ENCODE data around the gene TBX15.

DNA sequence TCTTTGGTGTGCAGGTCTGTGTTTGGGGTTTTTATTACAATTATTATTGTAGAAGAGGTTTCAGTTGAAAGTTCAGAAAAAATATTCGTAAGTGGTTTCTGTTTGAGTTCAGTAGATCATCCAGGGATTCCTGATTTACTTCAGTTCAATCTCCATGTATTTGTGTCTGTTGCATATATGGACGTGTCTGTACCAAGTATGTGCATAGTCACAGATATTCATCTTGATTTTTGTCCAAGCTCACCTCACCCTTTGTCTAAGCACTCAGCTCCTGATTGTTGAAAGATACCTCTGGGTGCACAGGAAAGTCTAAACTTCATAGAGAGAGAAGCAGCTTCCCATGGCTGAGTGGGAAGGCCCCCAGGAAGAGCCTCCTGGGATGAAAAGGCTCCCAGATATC is 141.7 kb downstream of the TBX15 start:
- TF ChIP-seq, protein P1, sequence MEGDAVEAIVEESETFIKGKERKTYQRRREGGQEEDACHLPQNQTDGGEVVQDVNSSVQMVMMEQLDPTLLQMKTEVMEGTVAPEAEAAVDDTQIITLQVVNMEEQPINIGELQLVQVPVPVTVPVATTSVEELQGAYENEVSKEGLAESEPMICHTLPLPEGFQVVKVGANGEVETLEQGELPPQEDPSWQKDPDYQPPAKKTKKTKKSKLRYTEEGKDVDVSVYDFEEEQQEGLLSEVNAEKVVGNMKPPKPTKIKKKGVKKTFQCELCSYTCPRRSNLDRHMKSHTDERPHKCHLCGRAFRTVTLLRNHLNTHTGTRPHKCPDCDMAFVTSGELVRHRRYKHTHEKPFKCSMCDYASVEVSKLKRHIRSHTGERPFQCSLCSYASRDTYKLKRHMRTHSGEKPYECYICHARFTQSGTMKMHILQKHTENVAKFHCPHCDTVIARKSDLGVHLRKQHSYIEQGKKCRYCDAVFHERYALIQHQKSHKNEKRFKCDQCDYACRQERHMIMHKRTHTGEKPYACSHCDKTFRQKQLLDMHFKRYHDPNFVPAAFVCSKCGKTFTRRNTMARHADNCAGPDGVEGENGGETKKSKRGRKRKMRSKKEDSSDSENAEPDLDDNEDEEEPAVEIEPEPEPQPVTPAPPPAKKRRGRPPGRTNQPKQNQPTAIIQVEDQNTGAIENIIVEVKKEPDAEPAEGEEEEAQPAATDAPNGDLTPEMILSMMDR (IDR thresholded peaks at IDR 0.05; ENCODE audit: insufficient read depth, low read depth, low read length), result no peak
- TF ChIP-seq EZH2 (IDR thresholded peaks at IDR 0.05; ENCODE audit: insufficient read depth, low read length), result no peak

Data from astrocyte (in vitro differentiated cells and primary cell).